Hematopoietic multipotent progenitor cell treated with erythropoietin and hydrocortisone succinate and interleukin-3 and kit ligand, for 4 days (in vitro differentiated cells): ENCODE data around the gene EXOC2.

Experiments used
- DNase-seq: peaks from one replicate; pipeline ENCODE4 v3.0.0-alpha.2; 2015

The EXOC2 gene

GRCh38 chr6:518218-518617 is 174.7 kb downstream of the EXOC2 start:
- DNase-seq, result no peak

GRCh38 chr6:516213-516612 is 176.7 kb downstream of the EXOC2 start:
- DNase-seq, result no peak

DNA sequence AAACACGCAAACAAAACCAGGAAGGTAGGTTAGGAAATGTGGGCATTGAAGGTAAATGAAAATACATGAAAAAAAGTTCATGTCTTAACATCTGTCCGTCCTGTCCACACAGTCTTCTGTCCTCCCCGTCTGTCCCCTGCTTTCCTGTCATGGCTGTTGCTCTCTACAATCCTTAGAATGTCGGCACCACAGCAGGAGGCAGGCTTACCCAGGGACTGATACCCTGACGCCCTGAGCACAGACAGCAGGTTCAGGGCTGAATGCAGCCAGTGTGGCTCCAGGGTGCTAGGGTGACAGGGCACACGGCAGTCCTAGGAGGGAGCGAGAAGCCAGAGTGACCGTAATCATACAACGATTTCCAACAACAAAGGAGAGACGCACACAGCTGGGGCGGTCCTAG is 177.7 kb downstream of the EXOC2 start:
- DNase-seq, result no peak

GRCh38 chr6:514396-514978 is 178.5 kb downstream of the EXOC2 start:
- no peak for DNase-seq

DNA sequence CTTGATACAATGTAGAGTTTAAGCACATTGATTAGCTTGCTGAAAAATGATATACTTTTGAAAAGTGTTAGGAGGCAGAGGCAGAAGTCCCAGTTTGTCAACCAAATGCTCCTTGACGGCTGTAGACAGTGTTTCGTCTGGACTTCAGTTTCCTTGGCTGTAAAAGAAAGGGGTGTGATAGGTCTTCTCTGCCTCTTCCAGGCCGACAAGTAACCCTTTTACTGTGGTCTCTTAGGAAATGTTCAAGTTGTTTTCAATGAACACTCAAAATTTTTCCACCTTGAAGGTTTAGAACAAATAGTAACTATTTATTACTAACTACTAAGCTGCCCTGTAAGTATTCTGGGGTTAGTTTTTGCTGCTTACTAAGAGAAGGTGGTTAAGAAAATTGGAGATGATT is 179.0 kb downstream of the EXOC2 start:
- no peak for DNase-seq

- DNase-seq, result no peak
Observed at GRCh38 chr6:513058-513457, 179.9 kb downstream of the EXOC2 start.

DNA sequence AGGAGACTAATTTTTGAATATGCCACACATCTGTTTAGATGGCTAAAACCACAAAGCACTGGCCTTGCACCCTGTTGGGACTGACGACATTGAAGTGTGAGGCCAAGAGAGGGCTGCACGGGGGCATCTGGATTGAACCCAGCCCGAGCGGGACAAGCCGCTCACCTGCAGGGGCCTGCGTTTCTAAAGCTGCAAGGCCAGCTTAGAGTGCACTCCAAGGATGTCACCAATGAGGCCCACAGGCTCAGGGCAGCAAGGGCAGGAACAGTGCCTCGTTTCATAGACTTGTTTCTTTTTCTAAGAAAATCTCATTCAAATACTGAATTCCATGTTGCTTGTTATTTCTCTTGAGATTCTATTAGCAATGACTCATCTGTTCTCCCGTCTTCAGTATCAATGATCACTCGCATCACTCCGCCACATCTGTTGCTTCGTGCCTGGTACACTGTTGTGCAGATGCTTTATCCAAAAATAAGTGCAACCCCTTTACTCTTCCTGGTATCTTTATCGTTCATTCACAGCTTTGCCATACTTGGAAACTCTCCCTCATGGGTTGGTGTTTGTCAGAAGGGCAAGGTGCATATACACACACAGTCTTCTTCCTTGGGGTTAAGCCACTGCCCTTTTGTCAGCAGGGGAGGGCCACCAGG is 181.3 kb downstream of the EXOC2 start:
- DNase-seq, result peak; percentile 27

- no peak for DNase-seq
Observed at GRCh38 chr6:509676-510075, 183.3 kb downstream of the EXOC2 start.

DNA sequence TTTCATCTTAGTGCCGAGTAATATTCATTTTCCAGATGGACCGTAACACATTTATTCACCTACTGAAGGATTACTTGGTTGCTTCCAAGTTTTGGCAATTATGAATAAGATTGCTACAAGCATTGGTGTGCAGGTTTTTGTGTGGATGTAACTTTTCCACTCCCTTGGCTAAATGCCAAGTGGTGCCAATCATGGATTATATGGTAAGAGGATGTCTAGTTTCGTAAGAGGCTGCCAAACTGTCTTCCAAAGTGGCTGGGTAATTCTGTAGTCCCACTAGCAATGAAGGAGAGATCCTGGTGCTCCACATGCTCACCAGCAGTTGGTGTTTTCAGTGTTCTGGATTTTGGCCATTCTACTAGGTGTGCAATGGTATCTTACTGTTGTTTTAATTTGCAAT is 184.3 kb downstream of the EXOC2 start:
- no peak for DNase-seq

DNA sequence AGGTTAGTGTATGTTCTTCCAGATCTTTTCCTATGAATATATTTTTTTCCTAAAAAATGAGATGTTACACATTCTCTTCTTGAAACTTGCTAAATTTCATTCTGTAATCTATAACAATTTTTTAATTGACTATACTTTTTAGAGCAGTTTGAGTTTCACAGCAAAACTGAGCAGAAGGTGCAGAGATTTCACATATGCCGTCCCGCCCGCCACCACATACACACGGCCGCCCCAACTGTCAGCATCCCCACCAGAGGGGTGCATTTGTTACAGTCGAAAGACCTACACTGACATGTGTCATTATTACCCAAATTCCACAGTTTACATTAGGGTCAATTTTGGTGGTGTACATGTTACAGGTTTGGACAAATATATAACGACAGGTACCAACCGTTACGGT is 184.9 kb downstream of the EXOC2 start:
- no peak for DNase-seq

DNA sequence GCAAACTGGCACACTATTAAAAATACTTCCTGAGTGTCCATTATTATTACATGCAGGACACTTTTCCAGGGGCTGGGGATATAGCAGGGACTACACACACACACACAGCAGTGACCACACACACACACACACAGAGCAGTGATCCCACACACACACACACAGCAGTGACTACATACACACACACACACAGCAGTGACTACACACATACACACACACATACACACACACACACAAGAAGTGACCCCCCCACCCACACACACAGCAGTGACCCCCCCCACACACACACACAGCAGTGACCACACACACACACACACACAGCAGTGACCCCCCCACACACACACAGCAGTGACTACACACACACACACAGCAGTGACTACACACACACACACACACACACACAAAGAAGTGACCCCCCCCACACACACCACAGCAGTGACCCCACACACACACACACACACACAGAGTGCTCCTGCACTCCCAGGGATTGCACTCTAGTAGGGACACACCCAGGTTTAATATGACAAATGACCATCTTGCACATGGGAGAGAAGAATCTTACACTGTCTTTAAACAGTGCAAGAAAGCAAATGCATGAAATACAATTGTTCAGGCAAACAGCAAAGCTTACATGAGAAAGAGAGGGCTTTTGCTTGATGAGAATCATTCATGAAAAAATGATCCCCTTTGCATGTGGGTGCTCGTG is 185.9 kb downstream of the EXOC2 start:
- no peak for DNase-seq

- no peak for DNase-seq
Observed at GRCh38 chr6:506508-506907, 186.4 kb downstream of the EXOC2 start.

- DNase-seq, result no peak
Observed at GRCh38 chr6:505374-505773, 187.6 kb downstream of the EXOC2 start.

- no peak for DNase-seq
Observed at GRCh38 chr6:504446-504980, 188.4 kb downstream of the EXOC2 start.

DNA sequence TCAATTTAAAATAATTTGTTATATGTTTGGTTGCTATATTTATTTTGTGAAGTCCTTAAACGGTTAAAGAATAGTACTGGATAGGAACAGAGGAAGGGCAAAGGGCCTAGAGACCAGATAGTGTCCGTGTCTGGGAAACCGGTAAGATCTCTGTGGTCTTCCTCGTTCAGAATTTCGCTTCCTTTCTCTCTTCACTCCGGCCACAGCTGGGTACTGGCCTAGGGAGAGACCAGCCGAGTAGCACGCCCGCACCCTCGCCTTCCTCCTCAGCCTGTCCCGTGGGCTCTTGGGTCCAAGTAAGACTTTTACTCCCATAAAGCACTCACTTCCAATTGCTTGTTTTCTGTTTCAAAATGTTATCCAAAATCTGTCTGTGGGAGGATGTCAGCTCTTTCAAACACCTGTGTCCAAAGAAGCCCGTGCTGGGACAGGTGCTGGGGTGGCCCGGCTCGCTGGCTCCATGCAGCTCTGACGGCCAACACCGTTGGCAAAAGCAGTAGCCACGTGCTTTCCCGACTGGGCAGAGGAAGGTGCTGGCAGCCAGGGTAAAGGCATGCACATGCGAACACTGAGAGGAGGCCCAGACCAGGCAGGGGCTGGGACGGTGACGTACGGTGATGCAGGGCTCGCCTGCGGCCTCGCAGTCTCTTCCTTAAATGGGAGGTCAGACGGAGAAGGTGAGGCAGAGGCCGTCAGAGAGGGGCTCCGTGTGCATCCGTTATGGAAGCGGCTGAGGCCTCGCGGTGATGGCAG is 189.2 kb downstream of the EXOC2 start:
- DNase-seq, result no peak

DNA sequence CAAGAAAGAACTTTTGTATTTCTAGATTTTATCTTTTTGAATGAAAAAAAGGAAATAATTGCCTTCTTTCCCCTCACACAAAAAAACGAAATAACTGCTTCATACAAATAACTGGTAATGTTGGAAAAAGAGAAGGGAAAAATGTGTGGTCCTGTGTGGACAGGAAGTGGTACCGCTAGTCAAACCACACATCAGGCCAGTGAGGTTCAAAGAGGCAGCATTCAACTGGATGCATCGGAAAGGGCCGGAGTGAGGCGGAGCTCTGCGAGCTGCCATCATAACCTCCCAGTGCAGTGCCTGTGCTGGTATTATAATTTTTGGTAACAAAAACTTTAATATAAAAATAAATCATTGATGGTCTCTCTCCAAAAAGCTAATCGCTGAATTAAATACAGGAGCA is 190.2 kb downstream of the EXOC2 start:
- no peak for DNase-seq

DNA sequence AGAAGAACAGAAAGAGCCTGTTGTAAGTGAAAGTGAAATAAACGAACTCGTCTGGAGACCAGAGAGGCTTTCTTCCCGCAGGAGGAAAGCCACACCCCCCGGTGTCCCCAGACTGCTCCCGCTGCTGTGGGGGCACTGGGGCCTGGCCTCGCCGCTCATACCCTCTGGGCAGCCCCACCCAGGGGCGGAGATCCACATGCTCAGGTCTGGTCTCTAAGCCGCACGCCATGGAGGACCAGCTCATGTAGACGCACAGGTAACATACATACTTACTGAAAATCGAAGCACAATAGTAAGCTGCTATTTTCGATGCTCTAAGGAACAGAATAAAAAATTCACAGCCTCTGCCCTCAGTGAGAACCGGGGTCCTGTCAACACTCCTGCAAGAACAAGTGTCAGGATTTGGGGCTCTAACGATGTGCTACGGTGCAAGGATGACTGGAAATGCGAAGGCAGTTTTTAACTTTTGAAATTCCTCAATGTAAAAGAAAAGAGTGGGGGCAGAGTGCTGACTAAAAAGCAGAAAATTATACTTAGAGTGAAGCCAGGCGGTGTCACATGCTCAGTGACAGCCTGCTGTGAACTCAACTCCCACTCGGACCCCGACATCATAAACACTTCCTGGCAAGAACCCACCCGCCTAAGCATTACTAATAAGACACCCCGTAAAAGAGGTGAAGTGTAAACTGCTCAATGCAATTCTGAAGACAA is 190.9 kb downstream of the EXOC2 start:
- DNase-seq, result no peak

DNA sequence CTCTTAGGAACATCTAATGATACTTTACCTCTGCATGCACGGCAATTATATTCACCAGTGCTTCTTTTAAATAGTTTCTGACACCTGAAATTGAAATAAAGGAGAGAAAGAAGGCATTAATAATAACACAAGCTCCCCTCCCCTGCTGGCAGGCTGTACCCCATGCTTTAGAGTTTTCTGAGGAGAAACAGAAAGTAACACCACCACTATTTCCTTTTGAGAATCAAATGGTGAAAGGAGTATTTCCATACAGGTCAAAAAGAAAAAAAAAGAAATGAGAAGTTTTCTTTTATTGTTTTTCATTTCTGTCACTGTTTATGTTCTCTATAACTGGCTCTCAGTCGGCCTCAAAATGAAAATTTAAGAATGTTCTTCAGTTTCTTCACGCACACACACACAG is 193.3 kb downstream of the EXOC2 start:
- no peak for DNase-seq

- peak; percentile 48 for DNase-seq
Observed at GRCh38 chr6:498795-499231, 194.1 kb downstream of the EXOC2 start.

- DNase-seq, result no peak
Observed at GRCh38 chr6:497258-497657, 195.7 kb downstream of the EXOC2 start.

GRCh38 chr6:496649-497048 is 196.3 kb downstream of the EXOC2 start:
- no peak for DNase-seq

DNA sequence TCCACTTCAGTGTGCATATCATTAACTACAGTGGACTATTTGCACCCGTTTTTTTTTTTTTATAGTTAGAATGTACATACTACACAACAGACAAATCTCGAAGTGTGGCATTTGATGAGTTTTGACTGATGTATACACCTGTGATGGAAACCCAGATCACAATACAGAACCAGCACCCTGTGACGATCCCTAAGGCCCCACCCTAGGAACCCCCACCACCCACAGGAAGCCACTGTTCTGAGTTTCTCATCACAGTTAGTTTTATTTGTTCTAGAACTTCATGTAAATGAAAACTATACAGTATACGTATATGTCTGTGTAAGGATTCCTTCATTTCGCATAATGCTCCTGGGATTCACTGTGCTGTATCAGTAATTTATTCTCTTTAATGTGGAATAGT is 198.5 kb downstream of the EXOC2 start:
- DNase-seq, result no peak

DNA sequence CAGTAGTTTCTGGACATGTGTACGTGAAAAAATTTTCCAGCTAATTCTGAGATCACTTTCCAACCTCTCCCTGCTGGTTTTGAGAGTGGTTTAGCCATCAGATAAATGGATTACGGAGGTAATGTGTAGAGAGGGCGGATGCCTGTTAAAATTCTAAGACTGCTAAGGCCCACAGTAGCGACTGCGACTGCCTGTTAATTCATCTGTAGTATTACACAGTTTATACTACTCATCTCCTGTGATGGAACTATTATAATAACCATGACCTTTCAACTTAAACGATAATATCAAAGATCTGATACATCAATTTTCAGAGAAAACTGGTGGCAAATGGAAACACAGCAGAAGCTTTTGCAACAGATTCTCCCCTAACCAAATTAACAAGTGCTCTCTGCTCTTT is 199.1 kb downstream of the EXOC2 start:
- no peak for DNase-seq
